NCI-H446 treated with DMSO at 0.1 percent for 48 hours (cell line): ENCODE measurements around the gene P4HA2.
A peak's percentile ranks its signal among the peaks of the same experiment; 100 is the strongest.

Experiments used
- DNase-seq: peaks from one replicate; lab custom pipeline; 2025; lab: John Stamatoyannopoulos, UW

P4HA2 gene

DNA sequence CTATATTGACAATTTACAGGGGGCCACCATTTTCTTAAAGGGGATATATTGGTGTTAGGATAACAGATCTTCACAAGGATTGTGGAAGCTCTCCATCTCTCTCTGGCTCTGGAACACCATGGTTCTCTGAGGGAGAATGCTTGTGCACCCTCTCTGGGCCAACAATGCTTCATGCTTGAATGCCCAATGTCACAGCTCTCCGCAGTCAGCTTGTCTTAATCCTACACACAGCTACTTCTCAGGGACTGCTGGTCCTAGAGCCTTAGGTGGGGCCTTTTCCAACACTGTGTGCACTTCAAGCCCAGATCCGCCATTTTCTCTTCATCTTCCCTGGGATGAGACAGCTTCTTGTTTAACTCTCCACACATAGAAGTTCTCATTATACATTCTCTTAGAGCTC lies 22.9 kb upstream of the P4HA2 start:
- DNase-seq = no peak

DNA sequence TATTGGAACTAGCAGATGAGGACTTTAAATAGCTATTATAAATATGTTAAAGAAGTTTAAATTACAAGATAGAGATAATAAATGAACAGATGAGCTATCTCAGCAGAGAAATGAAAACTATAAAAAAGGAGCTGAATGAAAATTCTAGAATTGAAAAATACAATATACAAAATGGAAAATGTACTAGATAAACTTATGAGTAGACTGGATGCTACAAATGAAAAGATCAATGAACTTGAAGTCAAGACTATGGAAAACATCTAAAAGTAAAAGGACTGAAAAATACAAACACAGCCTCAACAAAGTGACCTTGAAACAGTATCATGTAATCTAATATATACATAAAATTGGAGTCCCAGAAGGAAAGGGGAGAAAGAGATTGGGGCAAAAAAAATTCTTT lies 19.2 kb upstream of the P4HA2 start:
- DNase-seq = no peak

DNA sequence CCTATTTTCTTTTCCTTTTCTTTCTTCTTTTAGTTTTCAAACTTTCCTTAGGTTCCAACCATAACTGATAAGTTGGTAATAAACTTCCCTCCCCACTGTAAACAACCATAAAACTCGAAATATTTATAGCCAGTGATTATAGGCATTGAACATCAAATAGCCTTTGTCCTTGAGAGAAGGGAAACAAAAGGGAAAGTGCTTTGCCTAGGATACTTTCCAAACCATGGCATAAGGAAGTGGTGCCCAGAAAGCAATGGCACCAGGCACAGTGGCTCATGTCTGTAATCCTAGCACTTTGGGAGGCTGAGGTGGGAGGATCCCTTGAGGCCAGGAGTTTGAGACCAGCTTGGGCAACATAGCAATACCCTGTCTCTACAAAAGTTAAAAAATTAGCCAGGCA lies 17.9 kb upstream of the P4HA2 start:
- DNase-seq = no peak

DNA sequence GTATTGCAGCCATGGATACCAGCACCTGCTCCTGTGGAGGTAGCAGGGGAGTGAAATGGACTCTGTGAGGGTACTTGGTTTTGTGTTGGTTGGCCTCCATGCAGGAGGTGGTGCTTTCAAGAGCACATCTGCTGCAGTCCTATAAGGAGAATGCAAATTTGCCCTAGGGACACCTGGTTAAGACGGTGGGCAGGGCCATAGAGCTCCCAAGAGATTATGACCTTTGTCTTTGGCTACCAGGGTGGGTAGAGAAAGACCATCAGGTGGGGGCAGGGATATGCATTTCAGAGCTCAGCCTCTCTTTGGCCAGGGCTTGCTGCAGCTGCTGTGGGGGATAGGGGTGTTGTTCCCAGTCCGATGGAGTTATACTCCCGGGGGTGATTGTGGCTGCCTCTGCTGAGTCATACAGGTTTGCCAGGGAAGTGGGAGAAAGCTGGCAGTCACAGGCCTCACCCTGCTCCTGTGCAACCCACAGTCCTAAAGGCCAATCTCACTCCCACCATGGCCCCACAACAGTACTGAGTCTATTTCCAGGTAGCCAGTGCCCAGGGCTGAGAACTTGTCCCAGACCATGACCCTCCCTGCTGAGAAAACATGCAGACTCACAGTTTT lies 15.8 kb upstream of the P4HA2 start:
- DNase-seq = no peak

DNA sequence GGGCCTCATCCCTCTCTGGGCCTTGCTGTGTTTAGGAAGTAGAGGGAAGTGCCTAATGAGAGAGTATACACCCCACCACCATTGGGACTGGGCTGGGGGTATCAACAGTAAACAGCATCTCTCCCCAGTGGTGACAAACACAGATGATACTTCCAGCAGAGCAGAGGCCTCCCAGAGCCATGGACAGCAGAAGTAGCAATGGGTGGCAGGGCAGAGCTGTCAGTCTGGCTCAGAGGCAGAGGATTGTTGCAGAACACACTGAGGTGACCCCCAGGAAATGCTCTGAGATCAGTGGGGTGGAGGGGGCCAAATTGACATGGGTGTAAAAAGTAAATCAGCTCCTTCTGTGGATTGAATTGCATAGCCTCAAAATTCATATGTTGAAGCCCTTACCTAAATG lies 12.1 kb upstream of the P4HA2 start:
- no peak for DNase-seq

DNA sequence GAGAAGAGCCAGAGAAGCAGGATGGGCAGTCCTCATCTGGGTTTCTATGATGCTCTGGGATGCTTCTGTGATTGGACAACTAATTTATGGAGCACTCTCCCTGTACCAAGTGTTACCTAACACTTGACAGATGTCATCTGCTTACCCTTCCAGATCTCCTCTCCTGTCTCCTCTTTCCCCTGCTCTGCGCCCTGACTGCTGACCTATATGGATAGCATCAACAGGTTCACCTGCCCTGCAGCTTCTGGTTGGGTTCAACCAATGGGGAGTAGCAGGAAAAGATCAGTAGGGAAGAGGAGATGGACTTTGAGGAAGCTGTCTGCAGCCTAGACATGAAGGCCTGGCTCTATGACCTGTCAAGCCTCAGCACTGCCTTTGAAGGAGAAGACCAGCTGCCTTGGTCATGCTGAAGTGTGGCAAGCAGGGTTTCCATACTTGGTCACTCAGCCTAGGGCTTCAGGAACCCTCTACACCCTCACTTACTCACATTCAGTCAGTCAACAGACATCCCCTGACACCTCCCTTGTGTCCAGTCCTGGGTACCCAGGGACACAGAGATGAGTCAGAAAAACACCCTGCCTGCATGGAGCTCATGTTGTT lies 11.3 kb upstream of the P4HA2 start:
- DNase-seq = no peak

DNA sequence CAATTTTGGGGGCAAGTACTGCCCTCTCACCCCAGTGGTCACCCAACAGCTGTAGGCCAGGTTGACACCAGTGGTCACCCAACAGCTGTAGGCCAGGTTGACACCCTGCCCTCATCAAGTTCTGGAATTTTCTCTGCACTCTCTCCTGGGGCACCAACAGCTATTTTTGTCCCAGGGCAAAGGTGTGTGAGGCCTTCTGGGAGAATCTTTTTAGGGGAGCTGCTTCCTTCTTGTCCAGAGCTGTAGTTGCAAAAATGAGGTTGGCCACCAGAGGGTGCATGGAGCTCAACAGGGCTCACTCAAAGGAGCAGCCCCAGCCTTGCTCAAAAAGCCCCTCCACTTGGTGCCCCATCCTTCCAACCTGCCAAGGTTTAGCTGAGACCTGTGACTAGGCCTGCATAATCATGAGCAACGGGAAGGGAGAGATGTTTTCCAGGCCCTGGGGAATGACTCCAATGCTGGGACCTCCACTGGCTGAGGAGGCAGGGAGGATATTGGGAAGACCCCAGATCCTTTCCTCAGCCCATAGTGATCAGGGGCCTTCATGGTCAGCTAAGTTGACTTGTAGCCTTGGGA lies 10.6 kb upstream of the P4HA2 start:
- no peak for DNase-seq

DNA sequence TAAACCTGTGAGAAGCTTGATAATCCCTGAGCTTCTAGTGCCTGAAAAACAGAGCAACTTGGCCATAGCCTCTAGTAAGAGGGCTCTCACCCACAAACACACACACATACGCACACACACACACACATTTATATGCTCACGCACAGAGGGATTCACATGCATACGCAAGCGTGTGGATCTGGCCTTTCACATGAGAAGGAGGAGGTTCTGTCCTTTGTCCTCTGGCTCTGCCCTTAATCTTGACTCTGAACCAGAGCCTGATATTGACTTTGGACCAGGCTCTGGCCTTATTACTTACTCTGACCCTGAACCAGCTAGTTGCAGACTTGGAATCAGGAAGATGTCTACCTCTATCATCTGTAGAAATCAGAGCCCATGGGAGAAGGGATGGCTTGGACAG lies 10.0 kb upstream of the P4HA2 start:
- no peak for DNase-seq

DNA sequence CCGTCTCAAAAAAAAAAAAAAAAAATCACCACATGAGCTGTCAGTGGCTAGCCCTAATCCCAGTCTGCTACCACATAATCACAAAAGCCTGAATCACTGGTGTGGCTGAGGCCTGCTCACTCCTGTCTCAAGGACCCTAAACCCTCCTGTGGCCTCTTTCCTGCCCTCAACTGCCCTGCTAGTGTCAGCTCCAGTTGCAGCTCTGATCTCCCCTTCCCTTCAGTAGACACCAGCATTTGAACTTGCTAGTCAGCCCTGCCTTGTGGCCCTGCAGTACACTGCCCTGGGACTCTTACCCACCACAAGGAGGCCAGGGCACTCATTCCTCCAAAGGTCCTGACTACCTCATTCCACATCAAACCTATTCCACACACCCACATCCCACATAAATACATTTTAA lies 9.5 kb upstream of the P4HA2 start:
- no peak for DNase-seq

DNA sequence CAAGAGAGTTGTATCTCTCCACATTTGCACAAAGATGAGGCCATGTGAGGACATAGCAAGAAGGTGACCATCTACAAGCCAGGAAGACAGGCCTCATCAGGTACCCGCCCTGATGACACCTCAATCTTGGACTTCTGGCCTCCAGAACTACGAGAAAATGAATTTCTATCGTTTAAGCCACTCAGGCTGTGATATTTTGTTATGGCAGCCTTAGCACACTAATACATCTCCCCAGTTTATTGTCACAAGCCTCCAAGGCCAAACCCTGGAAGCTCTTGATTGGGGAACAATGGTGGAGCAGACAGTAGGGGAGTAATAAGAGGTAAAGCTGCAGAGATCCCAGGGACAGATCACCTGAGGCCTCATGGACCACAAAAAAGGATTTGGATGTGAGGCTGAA lies 7.7 kb upstream of the P4HA2 start:
- DNase-seq = no peak

DNA sequence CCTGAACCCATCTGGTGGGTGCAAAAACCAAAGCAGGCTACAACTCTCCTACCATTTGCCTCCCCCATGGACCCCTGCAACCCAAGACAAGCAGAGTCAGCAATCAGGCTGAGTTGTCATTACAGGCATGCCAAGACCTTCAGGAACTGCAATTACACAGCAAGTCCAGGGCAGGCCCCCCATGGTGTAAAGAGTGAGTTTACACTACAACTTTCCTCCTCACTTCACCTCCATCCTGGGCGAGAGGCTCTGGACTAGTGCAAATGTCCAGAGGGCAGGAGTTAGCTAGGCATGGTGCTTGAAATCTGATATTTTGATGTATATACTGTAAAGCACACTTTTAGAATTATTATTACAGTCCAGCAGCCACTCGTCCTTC lies 7.0 kb upstream of the P4HA2 start:
- DNase-seq = no peak

DNA sequence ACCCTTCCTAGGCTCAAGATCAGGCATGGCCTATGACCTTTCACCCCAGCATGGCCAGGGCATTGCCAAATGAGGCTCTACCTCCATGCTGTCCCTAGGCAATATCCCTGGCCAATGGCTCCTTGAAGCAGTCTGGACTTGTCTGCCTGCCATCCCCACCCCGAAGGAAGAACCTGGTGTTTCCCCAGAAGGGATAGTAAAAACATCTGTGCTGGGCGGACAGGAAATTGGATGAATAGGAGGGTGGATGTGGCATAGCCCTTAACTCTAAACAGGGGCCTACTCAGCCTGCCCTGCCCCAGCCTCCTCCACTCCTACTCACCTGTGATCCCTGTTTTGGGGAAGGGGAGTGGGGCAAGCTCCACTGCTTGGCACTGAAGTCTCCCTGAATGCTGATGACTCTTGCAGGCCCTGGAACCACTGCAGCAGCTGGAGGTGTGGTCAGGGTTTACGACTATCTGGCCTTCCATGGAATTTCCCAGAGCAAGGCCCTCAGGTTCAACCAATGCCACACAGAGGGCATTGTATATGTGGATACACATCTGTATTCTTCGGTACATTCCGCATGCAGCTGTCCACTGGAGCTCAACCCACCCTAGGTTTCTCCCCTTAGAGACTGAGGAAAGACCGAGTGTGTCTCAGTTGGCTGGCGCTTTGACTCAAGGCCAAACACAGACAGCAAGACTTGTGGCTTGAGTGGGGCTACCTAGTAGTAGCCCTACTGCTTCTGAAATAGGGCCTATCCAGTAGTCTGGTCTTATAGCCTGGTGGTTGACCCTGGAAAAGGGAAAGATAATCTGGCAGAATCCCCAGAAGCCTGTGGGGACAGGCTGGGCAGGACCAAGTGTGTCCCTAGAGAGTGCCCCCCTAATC lies 6.4 kb upstream of the P4HA2 start:
- DNase-seq = no peak

DNA sequence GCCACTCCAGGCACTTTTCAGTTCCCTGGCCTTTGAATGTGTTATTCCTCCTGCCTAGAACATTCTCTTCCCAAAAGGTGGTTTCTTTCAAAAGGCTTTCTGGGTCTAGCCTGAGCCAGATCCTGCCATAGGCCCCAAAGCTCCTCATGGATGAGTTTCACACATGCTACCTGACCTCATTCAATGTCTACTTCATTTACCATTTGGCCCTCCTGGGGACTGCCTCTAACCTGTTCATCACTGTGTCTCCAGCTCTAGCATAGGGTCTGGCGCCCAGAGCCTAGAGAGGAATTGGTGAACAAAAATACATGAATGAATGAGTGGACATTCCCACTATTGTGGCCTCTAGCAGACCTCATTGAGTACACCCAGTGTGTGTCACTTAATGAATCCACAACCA lies 5.4 kb upstream of the P4HA2 start:
- DNase-seq = no peak

DNA sequence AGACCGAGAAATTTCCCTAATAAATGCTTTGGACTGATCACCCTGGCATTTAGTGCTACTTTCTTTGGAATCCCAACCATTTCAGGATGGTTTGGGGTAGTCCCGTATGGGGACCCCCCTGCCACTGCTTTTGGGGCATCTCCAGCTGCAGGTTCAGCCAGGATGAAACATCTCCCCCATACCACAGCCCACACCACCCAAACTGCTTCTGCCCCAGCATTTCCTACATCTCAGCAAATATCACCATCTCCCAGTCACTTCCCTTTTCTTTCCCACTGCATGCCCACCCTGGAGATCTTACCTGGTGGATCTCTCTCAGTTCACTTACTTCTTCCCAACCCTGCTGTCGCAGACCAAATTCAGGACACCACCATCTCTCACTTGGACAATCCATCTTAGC lies 4.8 kb upstream of the P4HA2 start:
- DNase-seq = no peak

DNA sequence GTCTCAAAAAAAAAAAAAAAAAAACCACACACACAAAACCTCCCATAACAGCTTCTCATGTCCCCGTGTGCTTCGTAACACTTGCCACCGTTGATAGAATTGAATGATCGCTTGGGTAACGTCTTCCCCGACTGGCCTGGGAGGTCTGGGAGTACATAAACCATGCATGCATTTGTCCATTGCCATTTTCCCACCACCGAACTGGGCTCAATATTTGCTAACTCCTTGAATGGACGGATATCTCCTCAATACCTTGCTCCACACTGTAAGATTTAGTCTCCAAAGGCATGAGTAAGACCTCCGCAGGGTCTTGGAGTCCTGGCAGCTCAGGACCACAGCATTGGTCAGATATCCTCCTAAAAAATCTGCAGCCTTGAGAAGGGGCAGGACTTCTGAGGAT lies 3.2 kb upstream of the P4HA2 start:
- no peak for DNase-seq

DNA sequence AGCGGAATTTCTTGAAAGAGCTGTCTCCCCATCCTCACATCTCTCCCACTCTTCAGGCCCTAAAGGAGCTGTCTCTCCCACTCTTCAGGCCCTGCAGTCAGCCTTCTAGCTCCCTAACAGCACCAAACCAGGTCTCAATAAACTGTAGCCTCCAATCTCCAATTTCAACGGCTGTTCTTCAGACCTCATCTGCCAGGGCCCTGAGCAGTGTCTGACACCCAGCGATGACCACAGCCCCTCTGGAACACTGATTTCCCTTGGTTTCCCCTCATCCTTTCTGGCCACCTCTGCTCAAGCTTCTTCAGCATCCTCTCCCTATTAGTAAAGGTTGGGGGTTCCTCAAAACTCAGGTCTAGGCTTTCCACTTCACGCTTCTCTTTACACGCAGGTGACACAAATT lies 1.6 kb upstream of the P4HA2 start:
- no peak for DNase-seq

DNA sequence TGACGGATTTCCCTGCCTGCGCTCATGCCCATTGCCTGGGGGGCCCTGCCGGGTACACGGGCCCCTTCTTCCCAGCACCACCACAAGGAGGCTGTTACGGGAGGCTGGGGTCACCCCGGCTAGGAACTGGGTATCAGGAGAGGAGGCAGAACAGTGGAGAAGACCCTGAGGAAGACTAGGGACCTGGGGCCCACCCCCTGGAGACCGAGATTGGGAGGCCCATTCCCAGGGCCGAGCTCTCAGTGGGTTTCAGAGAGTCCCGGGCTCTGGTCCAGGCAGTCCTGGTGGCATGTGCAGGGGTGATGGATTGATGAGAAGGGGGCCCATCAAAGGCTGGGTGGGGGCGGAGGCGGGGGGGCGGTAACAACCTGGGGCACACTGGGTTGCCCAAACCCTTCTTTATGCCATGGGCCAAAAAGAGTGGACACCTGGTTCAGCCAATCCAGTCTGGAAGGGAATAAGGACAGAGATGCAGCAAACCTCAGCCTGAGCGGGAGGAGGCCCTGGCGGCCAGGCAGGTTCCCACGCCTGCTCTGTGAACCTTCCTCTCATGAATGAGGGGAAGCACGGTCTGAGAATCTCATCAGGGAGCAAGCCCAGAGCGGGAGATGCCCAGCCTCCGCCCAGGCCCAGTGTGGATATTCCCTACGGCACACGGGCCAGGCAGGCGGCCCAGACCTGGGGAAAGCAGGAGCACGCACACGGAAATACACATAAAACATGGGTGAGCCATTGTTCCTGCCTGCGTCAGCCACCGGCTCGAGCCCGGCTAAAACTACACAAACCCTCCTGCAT lies 785 bp upstream of the P4HA2 start:
- DNase-seq = no peak

DNA sequence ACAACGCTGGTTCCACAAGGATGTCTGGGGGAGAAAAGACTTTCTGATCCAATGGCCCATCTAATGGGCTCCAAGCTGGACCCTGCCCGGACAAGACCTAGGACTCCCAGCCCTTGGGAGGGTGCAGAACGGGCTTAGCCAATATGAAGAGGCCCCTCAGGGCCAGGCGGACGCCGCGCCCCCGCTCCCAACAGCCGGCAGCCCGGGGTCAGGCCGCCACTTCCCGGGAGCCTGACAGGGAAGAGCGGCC lies 493 bp downstream of the P4HA2 start:
- no peak for DNase-seq

DNA sequence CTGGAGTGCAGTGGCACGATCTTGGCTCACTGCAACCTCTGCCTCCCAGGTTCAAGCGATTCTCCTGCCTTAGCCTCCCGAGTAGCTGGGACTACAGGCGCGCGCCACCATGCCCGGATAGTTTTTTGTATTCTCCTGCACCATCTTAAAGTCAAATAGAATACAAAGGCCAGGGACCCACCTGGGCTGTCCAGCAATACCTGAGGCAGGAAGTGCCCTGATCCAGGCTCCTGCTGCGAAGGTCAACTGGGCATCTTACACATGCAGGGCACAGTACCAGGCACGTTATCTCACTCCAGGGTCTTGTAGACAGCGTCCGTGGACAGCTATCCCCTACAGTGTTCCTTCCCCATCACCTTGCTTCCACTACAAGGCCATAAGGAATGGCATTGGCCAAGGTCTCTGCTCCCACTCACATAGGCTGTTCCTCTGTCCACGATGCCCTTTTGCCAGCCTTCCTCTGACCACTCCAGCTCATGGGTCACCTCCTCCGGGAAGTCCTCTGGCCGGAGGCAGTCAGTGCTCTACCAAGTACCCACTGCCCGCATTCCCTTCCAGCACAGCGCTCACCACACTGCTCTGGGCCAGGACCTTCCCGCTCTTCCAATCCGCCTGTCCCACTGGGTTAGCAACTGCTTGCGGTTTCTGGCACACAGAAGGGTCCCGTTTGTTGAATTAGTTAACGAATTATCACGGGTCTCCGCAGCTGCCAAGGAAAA lies 978 bp downstream of the P4HA2 start:
- no peak for DNase-seq

DNA sequence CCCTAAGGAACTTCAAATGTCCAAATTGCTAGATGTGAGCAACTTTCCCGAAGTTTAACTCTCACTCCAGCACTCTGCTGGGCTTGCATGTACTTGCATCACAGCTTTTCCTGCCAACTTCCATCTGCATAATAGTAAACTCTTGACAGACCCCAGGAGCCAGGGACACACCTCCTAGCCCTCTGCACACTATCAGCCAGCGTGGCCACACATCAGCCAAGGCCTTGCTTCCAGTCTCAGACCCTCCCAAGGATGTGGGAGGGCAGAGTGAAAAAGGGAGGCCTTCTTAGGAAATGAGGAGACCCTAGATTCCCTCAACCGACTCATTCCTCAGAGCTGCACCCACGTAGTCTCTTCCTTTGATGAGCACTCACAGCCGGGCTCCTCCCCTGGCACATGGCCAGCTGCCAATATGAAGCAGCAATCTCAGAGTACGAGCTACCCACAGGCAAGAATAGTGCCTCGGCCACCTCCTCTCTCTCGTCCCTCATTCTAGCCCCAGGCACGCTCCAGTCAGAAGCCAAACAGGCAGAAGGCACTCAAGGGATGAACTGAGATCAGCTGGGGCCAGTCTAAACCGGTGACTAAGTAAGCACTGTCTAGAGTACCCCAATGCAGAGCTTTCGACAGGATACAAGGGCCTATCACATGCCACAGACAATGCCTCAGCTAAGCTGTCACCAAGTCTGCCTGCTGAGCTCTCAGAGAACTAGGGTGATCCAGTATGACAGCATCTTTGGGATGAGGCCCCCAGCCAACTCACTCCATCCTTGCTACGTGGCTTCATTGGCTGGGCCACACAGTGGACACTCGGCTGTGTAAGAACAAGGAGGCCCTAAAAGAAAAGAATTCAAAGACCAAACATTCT lies 2.3 kb downstream of the P4HA2 start:
- DNase-seq = peak; percentile 77

DNA sequence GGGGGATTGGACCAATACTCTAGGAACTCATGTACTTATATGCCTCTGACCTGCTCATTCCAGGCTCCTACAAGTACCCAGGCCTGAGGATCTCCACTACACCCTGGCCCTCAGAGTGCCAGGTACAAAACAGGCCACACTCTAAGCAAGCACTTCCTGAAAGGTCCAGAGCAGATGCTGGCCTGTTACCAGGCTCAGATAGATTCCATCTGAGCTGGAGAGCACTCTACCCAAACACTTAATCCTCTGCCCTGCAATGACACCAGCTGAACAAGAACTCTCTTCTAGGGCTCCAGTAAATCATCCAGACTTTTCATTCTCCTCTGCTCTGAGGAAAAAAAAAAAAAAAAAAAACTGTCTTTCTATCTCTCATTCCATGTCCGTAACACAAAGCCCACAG lies 2.9 kb downstream of the P4HA2 start:
- DNase-seq = no peak
